Subcutaneous abdominal adipose tissue (tissue), 5 donors: ENCODE data around the gene CANT1.

Experiments
- H3K27ac ChIP-seq: one replicate; pipeline ENCODE4 v1.7.0; 2013; ENCODE audit warnings: low read depth, mild to moderate bottlenecking, inconsistent platforms, low read length, moderate library complexity
- H3K27me3 ChIP-seq, 5 donors: one replicate each; pipeline ENCODE4 v1.7.0; 2013; ENCODE audit warnings: low read length in 5 of 5, inconsistent platforms in 1 of 5; ENCODE audit not compliant: control insufficient read depth in 5 of 5, insufficient read depth in 4 of 5
- H3K36me3 ChIP-seq, 5 donors: one replicate each; pipeline ENCODE4 v1.7.0; 2013; ENCODE audit warnings: low read length in 5 of 5; ENCODE audit not compliant: control insufficient read depth in 5 of 5, insufficient read depth in 5 of 5
- H3K4me1 ChIP-seq, 5 donors: one replicate each; pipeline ENCODE4 v1.7.0; 2013; ENCODE audit warnings: low read length in 5 of 5, mild to moderate bottlenecking in 3 of 5, moderate library complexity in 1 of 5; ENCODE audit not compliant: control insufficient read depth in 5 of 5, insufficient read depth in 5 of 5
- H3K4me3 ChIP-seq, 5 donors: one replicate each; pipeline ENCODE4 v1.7.0; 2013; ENCODE audit warnings: low read length in 5 of 5, low read depth in 1 of 5
- H3K9ac ChIP-seq, 5 donors: one replicate each; pipeline ENCODE4 v1.7.0; 2013; ENCODE audit warnings: low read length in 5 of 5, mild to moderate bottlenecking in 4 of 5, moderate library complexity in 3 of 5
- H3K9me3 ChIP-seq, 5 donors: one replicate each; pipeline ENCODE4 v1.7.0; 2013; ENCODE audit warnings: low read length in 5 of 5; ENCODE audit not compliant: control insufficient read depth in 5 of 5
- donor health status: healthy.
- donor health status: healthy.
- donor health status: healthy.
- donor health status: healthy.
- donor health status: healthy.

Gene CANT1

DNA sequence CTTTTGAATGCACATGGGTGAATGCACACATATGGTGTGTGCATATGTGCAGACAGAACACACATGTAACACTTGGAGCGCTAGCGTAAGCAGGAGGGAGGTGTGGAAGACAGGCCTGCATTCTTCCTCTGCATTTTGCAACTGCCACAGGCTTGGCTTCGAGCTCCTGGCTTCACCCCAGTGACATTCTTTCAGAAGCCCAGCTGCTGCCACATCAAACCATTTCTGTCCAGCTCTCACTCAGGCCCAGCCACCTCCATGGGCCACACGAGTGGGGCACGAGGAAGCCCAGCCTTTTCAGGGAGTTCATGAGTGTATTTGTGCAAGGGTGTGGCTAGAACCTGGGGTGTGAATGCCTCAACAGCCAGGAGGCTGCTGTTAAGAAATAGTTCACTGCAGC lies 48.6 kb downstream of the CANT1 start:
- H3K4me1 ChIP-seq, result peaks cover 0 to 13% (median 11%) of the 10 kb centered on the region in 5 donors
- H3K4me3 ChIP-seq, result no peak overlapping the region
- no peaks in the 10 kb centered on the region for H3K9me3 ChIP-seq
- H3K27me3 ChIP-seq, result no peaks in the 10 kb centered on the region
- H3K36me3 ChIP-seq, result no peaks in the 10 kb centered on the region
- no peak overlapping the region for H3K27ac ChIP-seq
- no peak overlapping the region for H3K9ac ChIP-seq

DNA sequence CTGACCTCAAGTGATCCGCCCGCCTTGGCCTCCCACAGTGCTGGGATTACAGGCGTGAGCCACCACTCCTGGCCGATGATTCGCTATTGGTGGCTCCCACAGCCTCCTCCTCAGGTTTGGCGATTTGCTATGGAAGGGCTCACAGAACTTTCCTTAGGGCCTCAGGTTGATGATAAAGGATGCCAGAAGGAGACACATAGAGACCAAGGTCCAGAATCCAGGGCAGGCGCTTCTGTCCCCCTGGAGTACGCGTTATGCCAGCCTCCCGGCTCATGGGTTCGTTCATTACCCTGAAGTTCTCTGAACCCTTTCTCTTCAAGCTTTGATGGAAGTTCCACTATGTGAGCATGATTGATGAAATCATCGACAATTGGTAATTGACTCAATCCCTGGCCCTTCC lies 49.8 kb downstream of the CANT1 start:
- Histone ChIP-seq H3K36me3 (no peaks in the 10 kb centered on the region), H3K27me3 (peaks cover 0 to 3% (median 0%) of the 10 kb centered on the region in 5 donors), H3K27ac (no peak overlapping the region)

GRCh38 chr17:78958641-78959127 lies 50.9 kb downstream of the CANT1 start:
- no peaks in the 10 kb centered on the region for H3K36me3 ChIP-seq
- H3K4me1 ChIP-seq, result peaks cover 0 to 13% (median 11%) of the 10 kb centered on the region in 5 donors
- H3K9ac ChIP-seq, result no peak overlapping the region
- H3K4me3 ChIP-seq, result no peak overlapping the region
- no peaks in the 10 kb centered on the region for H3K9me3 ChIP-seq
- peaks cover 0 to 6% (median 0%) of the 10 kb centered on the region in 5 donors for H3K27me3 ChIP-seq
- no peak overlapping the region for H3K27ac ChIP-seq

More for the DNA sequence above, 49.8 kb downstream of the CANT1 start:
- no peaks in the 10 kb centered on the region for H3K9me3 ChIP-seq
- peaks cover 0 to 13% (median 11%) of the 10 kb centered on the region in 5 donors for H3K4me1 ChIP-seq
- H3K4me3 ChIP-seq, result no peak overlapping the region
- H3K9ac ChIP-seq, result no peak overlapping the region

GRCh38 chr17:78957128-78957527 lies 52.4 kb downstream of the CANT1 start:
- Histone ChIP-seq H3K4me1 (peaks cover 0 to 22% (median 12%) of the 10 kb centered on the region in 5 donors), H3K27me3 (peaks cover 0 to 6% (median 0%) of the 10 kb centered on the region in 5 donors), H3K36me3 (no peaks in the 10 kb centered on the region)

DNA sequence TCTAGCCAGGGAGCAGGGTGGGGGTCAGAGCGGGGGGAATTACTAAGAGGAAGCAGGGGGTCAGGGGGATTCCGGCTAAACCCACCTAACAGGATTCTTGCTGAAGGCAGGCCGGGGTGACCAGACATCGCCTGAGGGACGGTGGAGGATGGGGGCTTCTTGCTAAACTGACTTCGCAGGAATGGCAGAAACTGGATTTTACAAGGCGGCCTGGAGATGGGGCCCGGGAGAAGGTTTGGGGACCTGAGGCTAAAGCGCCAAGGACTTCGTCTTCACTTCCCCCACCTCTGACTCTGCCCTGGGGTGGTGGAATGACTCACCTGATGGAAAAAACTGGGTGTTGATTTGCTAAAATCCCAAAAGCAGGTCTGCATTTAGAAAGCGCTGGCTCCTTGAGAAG lies 53.3 kb downstream of the CANT1 start:
- Histone ChIP-seq H3K36me3 (no peaks in the 10 kb centered on the region), H3K4me1 (peaks cover 3 to 28% (median 12%) of the 10 kb centered on the region in 5 donors), H3K9ac (no peak overlapping the region), H3K27me3 (peaks cover 0 to 6% (median 0%) of the 10 kb centered on the region in 5 donors), H3K4me3 (no peak overlapping the region), H3K27ac (no peak overlapping the region), H3K9me3 (peaks cover 0 to 4% (median 3%) of the 10 kb centered on the region in 5 donors)

More at GRCh38 chr17:78957128-78957527, 52.4 kb downstream of the CANT1 start:
- Histone ChIP-seq H3K9ac (no peak overlapping the region), H3K4me3 (no peak overlapping the region), H3K27ac (no peak overlapping the region), H3K9me3 (no peaks in the 10 kb centered on the region)

DNA sequence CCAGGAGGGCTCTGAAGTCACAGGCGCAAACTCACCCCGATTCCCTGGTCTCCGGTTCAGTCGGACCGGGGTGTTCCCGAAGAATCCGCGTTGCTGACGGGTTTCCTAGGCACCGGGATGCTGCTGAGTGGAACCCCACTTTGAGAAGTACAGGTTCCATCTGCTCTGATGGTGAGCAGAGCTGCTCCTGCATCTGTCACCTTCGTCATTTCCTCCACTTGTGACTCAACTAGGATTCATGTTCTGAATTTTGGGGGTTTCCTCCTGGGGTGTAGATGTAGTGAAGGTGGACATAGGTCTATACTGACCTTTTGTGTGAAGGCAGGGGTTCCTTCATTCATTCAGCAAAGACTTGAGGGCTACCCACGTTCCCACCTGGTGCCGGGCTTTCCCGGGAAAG lies 54.9 kb downstream of the CANT1 start:
- Histone ChIP-seq H3K36me3 (no peaks in the 10 kb centered on the region), H3K4me1 (peaks cover 3 to 22% (median 10%) of the 10 kb centered on the region in 5 donors), H3K27me3 (peaks cover 0 to 6% (median 0%) of the 10 kb centered on the region in 5 donors), H3K4me3 (no peak overlapping the region), H3K27ac (no peak overlapping the region), H3K9me3 (peaks cover 3 to 19% (median 18%) of the 10 kb centered on the region in 5 donors), H3K9ac (no peak overlapping the region)

DNA sequence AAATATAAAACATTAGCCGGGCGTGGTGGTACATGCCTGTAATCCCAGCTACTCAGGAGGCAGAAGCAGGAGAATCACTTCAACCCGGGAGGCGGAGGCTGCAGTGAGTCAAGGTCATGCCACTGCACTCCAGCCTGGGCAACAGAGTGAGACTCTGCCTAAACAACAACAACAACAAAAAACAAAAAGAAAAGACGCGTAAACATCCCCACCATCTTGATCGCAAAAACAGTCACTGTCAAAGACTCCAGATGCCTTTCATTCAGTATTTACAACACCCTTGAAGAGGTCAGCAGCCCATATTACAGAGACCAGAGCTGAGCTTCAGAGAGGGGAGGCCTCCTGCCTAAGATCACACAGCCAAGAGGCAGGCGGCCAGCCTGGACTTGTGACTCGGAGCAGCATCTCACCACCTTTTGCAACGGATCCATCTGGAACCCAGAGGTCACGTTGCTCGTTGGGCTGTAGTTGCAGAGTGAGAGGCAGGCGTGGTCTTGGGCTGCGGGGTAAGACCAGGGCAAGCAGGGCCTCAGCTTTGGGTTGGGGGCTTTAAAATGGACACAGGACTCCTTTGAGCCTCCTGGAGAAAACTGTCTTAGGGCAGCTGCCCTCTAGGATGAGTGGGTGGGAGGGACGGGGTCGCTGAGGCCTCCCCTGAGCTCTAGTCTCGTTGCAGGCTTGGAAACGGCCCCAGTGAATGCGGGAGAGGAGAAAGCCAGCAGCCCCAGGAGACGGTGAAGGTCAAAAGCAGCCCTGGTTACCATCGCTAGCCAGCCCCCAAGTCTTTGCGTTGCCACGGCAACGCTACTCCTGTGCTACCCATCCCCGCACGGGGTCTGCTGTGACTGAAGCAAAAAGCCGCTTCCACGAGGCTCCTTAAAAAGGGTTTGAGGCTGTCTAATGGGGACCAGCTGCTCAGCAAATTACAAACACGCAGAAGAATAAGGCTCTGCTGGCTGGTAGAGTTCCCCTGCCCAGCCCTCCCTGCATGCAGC lies 55.9 kb downstream of the CANT1 start:
- Histone ChIP-seq H3K36me3 (no peaks in the 10 kb centered on the region), H3K27ac (no peak overlapping the region), H3K4me1 (peaks cover 3 to 22% (median 10%) of the 10 kb centered on the region in 5 donors), H3K9ac (no peak overlapping the region), H3K27me3 (peaks cover 0 to 6% (median 0%) of the 10 kb centered on the region in 5 donors), H3K9me3 (peaks cover 3 to 19% (median 18%) of the 10 kb centered on the region in 5 donors), H3K4me3 (no peak overlapping the region)

- Histone ChIP-seq H3K9me3 (peaks cover 3 to 19% (median 18%) of the 10 kb centered on the region in 5 donors), H3K27ac (no peak overlapping the region), H3K4me1 (peaks cover 3 to 22% (median 10%) of the 10 kb centered on the region in 5 donors), H3K27me3 (peaks cover 0 to 6% (median 0%) of the 10 kb centered on the region in 5 donors), H3K9ac (peak overlapping the region in 1 of 5 donors; percentile 36), H3K36me3 (no peaks in the 10 kb centered on the region), H3K4me3 (no peak overlapping the region)
These were observed 56.9 kb downstream of the CANT1 start for GRCh38 chr17:78952706-78953105.

DNA sequence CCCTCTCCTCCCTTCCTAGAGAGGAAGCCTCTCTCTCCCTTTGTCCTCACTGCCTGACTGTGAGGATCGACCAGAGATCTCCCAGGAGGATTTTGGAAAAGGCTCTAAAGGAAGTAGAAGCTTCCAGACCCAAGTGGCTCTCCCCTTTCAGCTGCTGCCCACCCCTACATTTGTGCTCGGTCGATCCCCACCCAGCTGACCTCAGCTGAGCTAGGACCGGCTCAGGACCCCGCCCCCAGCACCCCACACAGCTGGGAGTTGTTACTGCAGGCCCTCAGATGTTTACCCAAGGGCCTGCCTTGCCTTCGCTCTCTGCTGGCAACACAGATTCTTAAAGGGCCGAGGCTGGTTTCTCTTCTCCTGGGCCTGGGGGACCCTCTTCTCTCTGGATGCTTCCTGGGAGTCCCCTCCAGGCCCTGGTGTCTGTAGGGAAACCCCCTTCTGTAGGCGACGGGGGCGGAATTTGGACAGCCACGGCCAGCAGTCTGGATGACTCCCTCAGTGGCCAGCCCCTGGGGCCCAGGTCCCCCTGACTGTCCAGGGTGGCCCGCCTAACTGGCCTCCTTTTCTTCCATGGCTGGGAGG lies 57.5 kb downstream of the CANT1 start:
- no peak overlapping the region for H3K9ac ChIP-seq
- H3K27me3 ChIP-seq, result peaks cover 0 to 6% (median 0%) of the 10 kb centered on the region in 5 donors
- H3K36me3 ChIP-seq, result no peaks in the 10 kb centered on the region
- peaks cover 3 to 19% (median 18%) of the 10 kb centered on the region in 5 donors for H3K9me3 ChIP-seq
- no peak overlapping the region for H3K4me3 ChIP-seq
- no peak overlapping the region for H3K27ac ChIP-seq
- H3K4me1 ChIP-seq, result peaks cover 3 to 22% (median 10%) of the 10 kb centered on the region in 5 donors
